Stromal cell of bone marrow (primary cell): ENCODE data around the gene MYLK2.
"Not testable (repeated sequence)": the region's sequence is repeated elsewhere in the genome, so short reads cannot be mapped to it uniquely, and the experiment has no call there.

Experiments
- DNase-seq: peaks from one replicate; pipeline ENCODE4 v3.0.0-alpha.2; 2012; ENCODE audit warnings: low read depth

MYLK2 gene

GRCh38 chr20:31819083-31819784 is at the start of gene MYLK2:
TSS of gene MYLK2 (plus strand) at chr20:31819356. CDS start at chr20:31819581, 225 bp downstream.
- DNase-seq: no peak

- no peak for DNase-seq
Measured at GRCh38 chr20:31769681-31770080, 49.5 kb upstream of the MYLK2 start.

GRCh38 chr20:31770243-31770642 is 48.9 kb upstream of the MYLK2 start:
- no peak for DNase-seq

GRCh38 chr20:31774408-31774807 is 44.7 kb upstream of the MYLK2 start:
- no peak for DNase-seq

GRCh38 chr20:31780839-31781238 is 38.3 kb upstream of the MYLK2 start:
- no peak for DNase-seq

GRCh38 chr20:31781945-31782344 is 37.2 kb upstream of the MYLK2 start:
- no peak for DNase-seq

GRCh38 chr20:31784354-31785044 is 34.7 kb upstream of the MYLK2 start:
- no peak for DNase-seq

- no peak for DNase-seq
Measured at GRCh38 chr20:31785089-31785488, 34.1 kb upstream of the MYLK2 start.

GRCh38 chr20:31788578-31788977 is 30.6 kb upstream of the MYLK2 start:
- peak; percentile 44 for DNase-seq

- DNase-seq: no peak
Measured at GRCh38 chr20:31790401-31790800, 28.8 kb upstream of the MYLK2 start.

GRCh38 chr20:31797364-31797763 is 21.8 kb upstream of the MYLK2 start:
- no peak for DNase-seq

- no peak for DNase-seq
Measured at GRCh38 chr20:31801508-31801907, 17.6 kb upstream of the MYLK2 start.

- no peak for DNase-seq
Measured at GRCh38 chr20:31803552-31804291, 15.4 kb upstream of the MYLK2 start.

GRCh38 chr20:31806564-31807355 is 12.4 kb upstream of the MYLK2 start:
- no peak for DNase-seq

- no peak for DNase-seq
Measured at GRCh38 chr20:31808481-31808880, 10.7 kb upstream of the MYLK2 start.

GRCh38 chr20:31809661-31810060 is 9.5 kb upstream of the MYLK2 start:
- no peak for DNase-seq

- no peak for DNase-seq
Measured at GRCh38 chr20:31811198-31811597, 8.0 kb upstream of the MYLK2 start.

- no peak for DNase-seq
Measured at GRCh38 chr20:31811796-31812728, 7.1 kb upstream of the MYLK2 start.

- no peak for DNase-seq
Measured at GRCh38 chr20:31813611-31814010, 5.5 kb upstream of the MYLK2 start.

- DNase-seq: not testable (repeated sequence)
Measured at GRCh38 chr20:31814142-31814541, 5.0 kb upstream of the MYLK2 start.
